Measurements from ENCODE around the gene COTL1. TPM values are rescaled to one million over a fixed set of nuclear protein-coding genes. Genes with fewer than 3 reads are reported as not detected.

Gene COTL1
- polyA plus RNA-seq, 3 donors: 123 to 153 (median 140) TPM

- peak; percentile 87 for DNase-seq
These were observed 18.2 kb downstream of the COTL1 start for GRCh38 chr16:84599521-84600202.

- no peak for DNase-seq
These were observed 19.5 kb downstream of the COTL1 start for GRCh38 chr16:84598360-84598759.

- DNase-seq: no peak
These were observed 19.9 kb downstream of the COTL1 start for GRCh38 chr16:84597931-84598351.

DNA sequence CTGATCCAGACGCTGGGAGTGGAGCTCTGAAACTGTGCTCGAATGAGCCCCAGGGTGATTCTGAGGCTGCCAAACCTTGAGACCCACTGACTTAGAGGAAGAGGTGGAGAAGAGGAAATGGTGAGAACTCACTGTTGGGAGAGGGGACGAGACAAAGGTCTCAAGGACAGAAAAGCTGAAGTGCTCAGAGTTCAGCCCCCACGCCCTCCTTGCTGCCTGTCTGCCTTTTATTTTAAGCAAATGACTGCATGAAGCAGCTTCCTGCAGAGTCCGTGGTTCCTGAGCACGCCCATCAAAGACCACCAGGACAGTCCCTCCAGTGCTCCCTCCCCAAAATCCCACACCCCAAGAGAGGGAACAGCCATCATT, 20.4 kb downstream of the COTL1 start:
- no peak for DNase-seq

GRCh38 chr16:84596801-84597527, 20.9 kb downstream of the COTL1 start:
- no peak for DNase-seq

DNA sequence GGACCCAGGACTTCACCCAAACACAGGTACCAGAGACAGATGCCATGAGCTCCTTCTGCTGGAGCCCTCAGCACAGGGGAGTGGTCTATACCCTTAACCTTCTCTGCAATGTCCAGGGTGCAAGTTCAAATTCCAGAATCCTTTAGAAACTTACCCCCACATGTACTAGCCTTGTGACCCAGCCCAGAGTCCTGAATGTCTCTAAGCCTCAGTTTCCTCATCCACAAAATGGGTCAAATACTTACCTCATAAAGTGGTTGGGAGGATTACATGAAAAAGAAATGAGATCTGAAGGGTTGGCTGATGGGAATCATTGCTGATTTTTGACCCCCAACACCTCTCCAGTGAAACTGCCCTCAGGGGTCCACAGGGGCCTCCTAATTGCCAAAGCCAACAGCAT, 21.7 kb downstream of the COTL1 start:
- no peak for DNase-seq

DNA sequence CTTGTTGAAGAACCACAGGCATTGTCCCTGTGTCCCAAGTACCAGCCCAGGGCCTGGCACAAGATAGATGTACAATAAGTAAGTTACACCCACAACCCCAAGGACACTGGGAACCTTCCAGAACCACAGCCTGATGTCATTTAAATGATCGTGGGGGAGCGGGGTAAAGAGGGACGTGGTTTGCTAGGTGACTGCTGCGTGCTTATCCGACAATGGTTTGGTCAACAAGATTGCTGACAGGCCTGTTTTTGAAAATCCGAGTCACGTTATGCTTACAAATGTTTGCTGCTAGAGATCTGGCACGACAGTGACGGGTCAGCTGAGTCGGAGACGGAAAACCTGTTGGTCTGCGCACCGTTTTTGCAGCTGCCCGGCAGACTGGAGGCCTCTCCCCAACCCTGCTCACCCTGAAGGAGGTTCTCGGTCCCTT, 22.8 kb downstream of the COTL1 start:
- no peak for DNase-seq

- DNase-seq: no peak
These were observed 23.2 kb downstream of the COTL1 start for GRCh38 chr16:84594725-84595038.

DNA sequence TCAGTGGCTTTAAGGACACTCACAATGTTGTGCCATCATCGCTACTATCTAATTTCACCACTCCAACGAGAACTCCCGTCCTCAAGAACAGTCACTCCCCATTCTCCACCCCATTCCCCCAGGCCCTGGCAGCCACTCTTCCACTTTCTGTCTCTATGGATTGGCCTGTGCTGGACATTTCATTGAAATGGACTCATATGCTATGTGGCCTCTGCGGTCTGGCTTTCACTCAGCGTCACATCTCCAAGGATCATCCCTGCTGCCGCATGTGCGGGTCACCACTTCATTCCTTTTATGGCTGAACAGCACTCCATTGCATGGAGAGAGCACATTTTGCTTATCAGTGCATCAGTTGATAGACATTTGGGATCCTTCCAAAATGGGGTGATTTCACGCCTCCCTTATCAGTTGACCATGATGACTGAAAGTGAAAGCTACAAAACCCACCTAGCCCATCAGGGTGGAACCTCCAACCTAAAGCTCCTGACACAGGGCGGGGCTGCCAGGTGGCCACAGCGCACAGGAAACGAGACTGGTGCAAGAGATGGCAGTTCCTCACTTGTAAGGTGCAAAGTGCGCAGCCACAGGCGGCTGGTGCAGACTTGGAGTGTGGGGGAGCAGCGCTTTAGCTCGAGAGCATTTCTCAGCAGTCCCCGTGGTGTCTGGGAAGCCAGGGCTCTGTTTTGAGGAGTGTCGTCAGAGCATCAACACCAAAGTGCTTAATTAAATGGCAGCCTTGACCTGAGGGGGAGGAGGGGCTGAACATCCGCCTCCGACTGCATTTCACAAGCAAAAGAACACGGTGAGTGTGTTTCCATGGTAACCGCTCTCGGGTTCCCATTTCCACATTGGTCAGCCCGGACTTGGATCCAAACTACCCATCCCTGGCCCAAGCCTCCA, 23.8 kb downstream of the COTL1 start:
- peak; percentile 90 for DNase-seq

GRCh38 chr16:84592718-84593117, 25.2 kb downstream of the COTL1 start:
- DNase-seq: no peak

- no peak for DNase-seq
These were observed 27.7 kb downstream of the COTL1 start for GRCh38 chr16:84589975-84590719.

DNA sequence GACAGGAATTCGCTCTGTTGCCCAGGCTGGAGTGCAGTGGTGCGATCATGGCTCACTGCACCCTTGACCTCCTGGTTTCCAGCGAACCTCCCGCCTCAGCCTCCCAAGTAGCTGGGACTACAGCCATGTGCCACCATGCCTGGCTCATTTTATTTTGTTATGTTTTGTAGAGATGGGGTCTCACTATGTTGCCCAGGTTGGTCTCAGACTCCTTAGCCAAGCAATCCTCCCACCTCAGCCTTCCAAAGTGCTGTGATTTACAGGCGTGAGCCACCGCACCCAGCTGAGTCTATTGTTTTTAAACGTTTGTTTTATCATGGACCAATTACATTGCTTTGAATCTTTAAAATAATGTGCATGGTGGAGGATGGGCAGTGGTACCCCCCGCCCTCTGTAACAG, 28.9 kb downstream of the COTL1 start:
- no peak for DNase-seq

GRCh38 chr16:84585886-84586285, 32.0 kb downstream of the COTL1 start:
- no peak for DNase-seq

DNA sequence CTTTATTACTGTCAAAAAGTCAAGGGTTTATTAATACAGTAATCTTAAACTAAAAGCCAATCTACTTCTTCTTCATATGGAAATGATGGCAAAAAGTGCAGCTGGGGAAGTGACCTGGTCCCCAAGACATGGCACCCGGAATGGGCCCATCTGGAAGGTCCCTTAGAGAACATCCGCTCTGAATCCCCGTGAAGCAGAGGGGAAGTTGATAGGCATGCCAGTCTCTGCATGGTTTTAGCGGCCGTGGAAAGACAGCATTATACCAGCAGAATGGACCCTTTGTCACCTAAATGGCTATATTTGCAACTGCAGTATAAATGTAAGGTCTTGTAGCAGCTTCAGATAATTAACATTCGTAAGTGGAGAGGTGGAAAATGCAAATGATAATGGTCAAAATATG, 32.4 kb downstream of the COTL1 start:
- DNase-seq: no peak

DNA sequence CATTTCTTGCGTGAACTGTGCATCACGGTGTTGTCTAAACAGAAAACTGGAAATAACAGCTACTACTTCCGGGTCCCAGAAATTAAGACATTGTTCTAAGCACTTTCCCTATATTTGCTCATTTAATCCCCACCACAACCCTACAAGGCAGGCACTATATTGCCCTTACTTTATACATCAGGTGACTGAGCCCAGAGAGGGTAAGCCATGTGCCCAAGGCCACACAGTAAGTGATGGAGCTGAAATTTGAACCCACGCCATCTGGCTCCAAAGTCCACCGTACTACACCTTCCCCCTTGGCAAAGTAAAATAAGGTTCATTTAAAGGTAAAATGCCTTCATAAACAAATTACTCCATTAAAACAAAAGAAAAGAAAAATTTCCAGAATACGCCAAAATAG, 33.2 kb downstream of the COTL1 start:
- no peak for DNase-seq

- no peak for DNase-seq
These were observed 33.9 kb downstream of the COTL1 start for GRCh38 chr16:84583995-84584394.

GRCh38 chr16:84582958-84583516, 34.8 kb downstream of the COTL1 start:
- DNase-seq: no peak

DNA sequence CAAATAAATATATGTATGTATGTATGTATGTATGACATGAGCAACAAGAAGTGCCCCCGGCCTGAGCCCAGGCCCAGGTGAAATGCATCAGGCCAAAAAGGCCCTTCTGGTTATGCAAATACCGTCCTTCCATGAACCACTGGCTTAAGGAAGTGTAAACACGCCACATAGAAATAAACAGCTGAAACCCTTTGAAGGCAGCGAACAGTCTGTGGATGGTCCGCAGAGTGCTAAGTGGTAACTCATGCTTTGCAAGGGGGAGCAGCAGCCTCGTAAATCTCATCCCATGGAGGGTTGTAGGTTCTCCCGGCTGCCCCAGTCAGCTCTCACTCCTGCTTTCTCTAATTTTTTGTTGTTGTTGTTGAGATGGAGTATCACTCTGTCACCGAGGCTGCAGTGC, 36.7 kb downstream of the COTL1 start:
- peak; percentile 61 for DNase-seq

- no peak for DNase-seq
These were observed 37.9 kb downstream of the COTL1 start for GRCh38 chr16:84579936-84580335.

GRCh38 chr16:84578538-84579126, 39.2 kb downstream of the COTL1 start:
- no peak for DNase-seq

Data from renal pelvis (tissue), 4 donors.